ENCODE data around the gene INAFM2.

INAFM2 gene

GRCh38 chr15:40336744-40337122, 13.2 kb downstream of the INAFM2 start:
- Histone ChIP-seq H3K4me1 (ENCODE audit: control insufficient read depth, insufficient read depth, low read length) (peaks cover 63% of the 10 kb centered on the region), H3K36me3 (ENCODE audit: control insufficient read depth, insufficient read depth, low read length) (peaks cover 7% of the 10 kb centered on the region), H3K9ac (ENCODE audit: low read length) (no peak overlapping the region), H3K27ac (ENCODE audit: low read depth, low read length) (peak overlapping the region; percentile 98), H3K27me3 (ENCODE audit: control insufficient read depth, insufficient read depth, low read length) (no peaks in the 10 kb centered on the region), H3K4me3 (ENCODE audit: low read length) (no peak overlapping the region)

- Histone ChIP-seq H3K27ac (ENCODE audit: low read depth, low read length) (peak overlapping the region; percentile 98), H3K27me3 (ENCODE audit: control insufficient read depth, insufficient read depth, low read length) (no peaks in the 10 kb centered on the region), H3K4me1 (ENCODE audit: control insufficient read depth, insufficient read depth, low read length) (peaks cover 58% of the 10 kb centered on the region), H3K4me3 (ENCODE audit: low read length) (peak overlapping the region; percentile 18), H3K9ac (ENCODE audit: low read length) (no peak overlapping the region), H3K36me3 (ENCODE audit: control insufficient read depth, insufficient read depth, low read length) (peaks cover 7% of the 10 kb centered on the region)
Observed at GRCh38 chr15:40337597-40337996, 14.1 kb downstream of the INAFM2 start.

GRCh38 chr15:40338041-40338657, 14.7 kb downstream of the INAFM2 start:
- Histone ChIP-seq H3K4me3 (ENCODE audit: low read length) (peak overlapping the region; percentile 63), H3K27ac (ENCODE audit: low read depth, low read length) (peak overlapping the region; percentile 98), H3K36me3 (ENCODE audit: control insufficient read depth, insufficient read depth, low read length) (peaks cover 7% of the 10 kb centered on the region), H3K4me1 (ENCODE audit: control insufficient read depth, insufficient read depth, low read length) (peaks cover 59% of the 10 kb centered on the region), H3K27me3 (ENCODE audit: control insufficient read depth, insufficient read depth, low read length) (no peaks in the 10 kb centered on the region), H3K9ac (ENCODE audit: low read length) (peak overlapping the region; percentile 14)

GRCh38 chr15:40338921-40339620, 15.6 kb downstream of the INAFM2 start:
- Histone ChIP-seq H3K27ac (ENCODE audit: low read depth, low read length) (peak overlapping the region; percentile 98), H3K4me3 (ENCODE audit: low read length) (peak overlapping the region; percentile 63), H3K27me3 (ENCODE audit: control insufficient read depth, insufficient read depth, low read length) (no peaks in the 10 kb centered on the region), H3K4me1 (ENCODE audit: control insufficient read depth, insufficient read depth, low read length) (peaks cover 59% of the 10 kb centered on the region), H3K9ac (ENCODE audit: low read length) (no peak overlapping the region), H3K36me3 (ENCODE audit: control insufficient read depth, insufficient read depth, low read length) (peaks cover 7% of the 10 kb centered on the region)

GRCh38 chr15:40339621-40339945, 16.1 kb downstream of the INAFM2 start:
- peak overlapping the region; percentile 98 for H3K27ac ChIP-seq (ENCODE audit: low read depth, low read length)
- peaks cover 54% of the 10 kb centered on the region for H3K4me1 ChIP-seq (ENCODE audit: control insufficient read depth, insufficient read depth, low read length)
- H3K27me3 ChIP-seq (ENCODE audit: control insufficient read depth, insufficient read depth, low read length) = no peaks in the 10 kb centered on the region
- peak overlapping the region; percentile 88 for H3K9ac ChIP-seq (ENCODE audit: low read length)
- H3K36me3 ChIP-seq (ENCODE audit: control insufficient read depth, insufficient read depth, low read length) = peaks cover 7% of the 10 kb centered on the region
- H3K4me3 ChIP-seq (ENCODE audit: low read length) = peak overlapping the region; percentile 63

- peaks cover 50% of the 10 kb centered on the region for H3K4me1 ChIP-seq (ENCODE audit: control insufficient read depth, insufficient read depth, low read length)
- peak overlapping the region; percentile 63 for H3K4me3 ChIP-seq (ENCODE audit: low read length)
- peak overlapping the region; percentile 88 for H3K9ac ChIP-seq (ENCODE audit: low read length)
- peak overlapping the region; percentile 98 for H3K27ac ChIP-seq (ENCODE audit: low read depth, low read length)
- H3K36me3 ChIP-seq (ENCODE audit: control insufficient read depth, insufficient read depth, low read length) = peaks cover 7% of the 10 kb centered on the region
- no peaks in the 10 kb centered on the region for H3K27me3 ChIP-seq (ENCODE audit: control insufficient read depth, insufficient read depth, low read length)
Observed at GRCh38 chr15:40340038-40340739, 16.7 kb downstream of the INAFM2 start.

GRCh38 chr15:40340740-40341400, 17.4 kb downstream of the INAFM2 start, which contains the start of gene CCDC9B:
Gene CCDC9B (minus strand): TSS chr15:40340939. CDS start chr15:40340819, 120 bp downstream.
- Histone ChIP-seq H3K27ac (ENCODE audit: low read depth, low read length) (peak within 1 kb of the TSS; percentile 98), H3K27me3 (ENCODE audit: control insufficient read depth, insufficient read depth, low read length) (no peaks in the 10 kb centered on the region), H3K4me3 (ENCODE audit: low read length) (peak within 1 kb of the TSS; percentile 63), H3K36me3 (ENCODE audit: control insufficient read depth, insufficient read depth, low read length) (peaks cover 5% of the 10 kb centered on the region), H3K4me1 (ENCODE audit: control insufficient read depth, insufficient read depth, low read length) (peaks cover 48% of the 10 kb centered on the region), H3K9ac (ENCODE audit: low read length) (peak within 1 kb of the TSS; percentile 88)

- Histone ChIP-seq H3K27me3 (ENCODE audit: control insufficient read depth, insufficient read depth, low read length) (no peaks in the 10 kb centered on the region), H3K27ac (ENCODE audit: low read depth, low read length) (peak overlapping the region; percentile 57), H3K36me3 (ENCODE audit: control insufficient read depth, insufficient read depth, low read length) (no peaks in the 10 kb centered on the region), H3K9ac (ENCODE audit: low read length) (no peak overlapping the region), H3K4me3 (ENCODE audit: low read length) (no peak overlapping the region), H3K4me1 (ENCODE audit: control insufficient read depth, insufficient read depth, low read length) (peaks cover 37% of the 10 kb centered on the region)
Observed at GRCh38 chr15:40342416-40343320, 19.2 kb downstream of the INAFM2 start.

GRCh38 chr15:40343512-40343911, 20.0 kb downstream of the INAFM2 start:
- no peak overlapping the region for H3K4me3 ChIP-seq (ENCODE audit: low read length)
- no peak overlapping the region for H3K9ac ChIP-seq (ENCODE audit: low read length)
- H3K36me3 ChIP-seq (ENCODE audit: control insufficient read depth, insufficient read depth, low read length) = no peaks in the 10 kb centered on the region
- peaks cover 31% of the 10 kb centered on the region for H3K4me1 ChIP-seq (ENCODE audit: control insufficient read depth, insufficient read depth, low read length)
- peak overlapping the region; percentile 57 for H3K27ac ChIP-seq (ENCODE audit: low read depth, low read length)
- no peaks in the 10 kb centered on the region for H3K27me3 ChIP-seq (ENCODE audit: control insufficient read depth, insufficient read depth, low read length)

GRCh38 chr15:40344217-40344616, 20.7 kb downstream of the INAFM2 start:
- Histone ChIP-seq H3K36me3 (ENCODE audit: control insufficient read depth, insufficient read depth, low read length) (no peaks in the 10 kb centered on the region), H3K4me3 (ENCODE audit: low read length) (no peak overlapping the region), H3K27me3 (ENCODE audit: control insufficient read depth, insufficient read depth, low read length) (no peaks in the 10 kb centered on the region), H3K4me1 (ENCODE audit: control insufficient read depth, insufficient read depth, low read length) (peaks cover 24% of the 10 kb centered on the region), H3K27ac (ENCODE audit: low read depth, low read length) (peak overlapping the region; percentile 57), H3K9ac (ENCODE audit: low read length) (no peak overlapping the region)

- H3K9ac ChIP-seq (ENCODE audit: low read length) = no peak overlapping the region
- H3K4me1 ChIP-seq (ENCODE audit: control insufficient read depth, insufficient read depth, low read length) = peaks cover 23% of the 10 kb centered on the region
- H3K36me3 ChIP-seq (ENCODE audit: control insufficient read depth, insufficient read depth, low read length) = no peaks in the 10 kb centered on the region
- H3K27ac ChIP-seq (ENCODE audit: low read depth, low read length) = no peak overlapping the region
- H3K27me3 ChIP-seq (ENCODE audit: control insufficient read depth, insufficient read depth, low read length) = no peaks in the 10 kb centered on the region
- no peak overlapping the region for H3K4me3 ChIP-seq (ENCODE audit: low read length)
Observed at GRCh38 chr15:40344631-40345120, 21.2 kb downstream of the INAFM2 start.

All from rectal smooth muscle tissue (tissue), 1 donor.